ENCODE data around the gene BCL10.

BCL10 gene

DNA sequence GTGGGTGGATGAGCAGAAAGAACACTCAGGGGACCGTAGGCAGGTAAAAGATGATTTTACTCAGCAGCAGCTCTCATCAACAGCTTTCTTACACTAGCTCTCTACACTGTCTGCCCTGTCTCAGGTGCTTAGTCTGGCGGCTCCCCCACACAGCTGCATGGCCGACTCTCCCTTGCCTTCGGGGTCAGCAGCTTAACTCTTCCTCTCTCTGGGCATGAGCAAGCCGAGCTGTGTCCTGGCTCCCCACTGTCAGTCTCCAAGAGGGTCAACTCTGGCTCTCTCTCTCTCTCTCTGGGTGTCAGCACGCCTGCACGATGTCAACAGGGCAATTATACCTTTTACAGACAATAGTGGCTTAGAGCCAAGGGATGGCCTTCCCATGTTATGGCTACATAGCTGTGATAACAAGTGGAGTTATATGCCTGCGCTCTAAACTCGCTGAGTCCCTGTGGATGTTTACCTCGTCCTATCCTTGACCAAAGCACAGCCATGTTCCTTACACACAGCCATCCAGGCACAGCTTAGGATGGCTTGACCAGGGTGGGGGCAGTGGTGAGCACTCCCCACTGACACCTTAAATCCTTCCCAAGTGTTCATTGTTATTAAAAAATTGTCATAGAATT is 3.1 kb upstream of the BCL10 start:
- Histone ChIP-seq H3K36me3 (ENCODE audit: control insufficient read depth, insufficient read depth, low read length) (no peaks in the 10 kb centered on the region), H3K4me3 (replicated peaks; ENCODE audit: low read depth, low read length) (no peak overlapping the region), H3K27me3 (replicated peaks; ENCODE audit: control insufficient read depth, insufficient read depth, low read length) (no peaks in the 10 kb centered on the region)
- TF ChIP-seq, protein P1, sequence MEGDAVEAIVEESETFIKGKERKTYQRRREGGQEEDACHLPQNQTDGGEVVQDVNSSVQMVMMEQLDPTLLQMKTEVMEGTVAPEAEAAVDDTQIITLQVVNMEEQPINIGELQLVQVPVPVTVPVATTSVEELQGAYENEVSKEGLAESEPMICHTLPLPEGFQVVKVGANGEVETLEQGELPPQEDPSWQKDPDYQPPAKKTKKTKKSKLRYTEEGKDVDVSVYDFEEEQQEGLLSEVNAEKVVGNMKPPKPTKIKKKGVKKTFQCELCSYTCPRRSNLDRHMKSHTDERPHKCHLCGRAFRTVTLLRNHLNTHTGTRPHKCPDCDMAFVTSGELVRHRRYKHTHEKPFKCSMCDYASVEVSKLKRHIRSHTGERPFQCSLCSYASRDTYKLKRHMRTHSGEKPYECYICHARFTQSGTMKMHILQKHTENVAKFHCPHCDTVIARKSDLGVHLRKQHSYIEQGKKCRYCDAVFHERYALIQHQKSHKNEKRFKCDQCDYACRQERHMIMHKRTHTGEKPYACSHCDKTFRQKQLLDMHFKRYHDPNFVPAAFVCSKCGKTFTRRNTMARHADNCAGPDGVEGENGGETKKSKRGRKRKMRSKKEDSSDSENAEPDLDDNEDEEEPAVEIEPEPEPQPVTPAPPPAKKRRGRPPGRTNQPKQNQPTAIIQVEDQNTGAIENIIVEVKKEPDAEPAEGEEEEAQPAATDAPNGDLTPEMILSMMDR (IDR thresholded peaks at IDR 0.05; ENCODE audit: insufficient read depth, low read length, poor library complexity, severe bottlenecking), result no peak
- no peak for DNase-seq (ENCODE audit: extremely low read depth, insufficient read length)

DNA sequence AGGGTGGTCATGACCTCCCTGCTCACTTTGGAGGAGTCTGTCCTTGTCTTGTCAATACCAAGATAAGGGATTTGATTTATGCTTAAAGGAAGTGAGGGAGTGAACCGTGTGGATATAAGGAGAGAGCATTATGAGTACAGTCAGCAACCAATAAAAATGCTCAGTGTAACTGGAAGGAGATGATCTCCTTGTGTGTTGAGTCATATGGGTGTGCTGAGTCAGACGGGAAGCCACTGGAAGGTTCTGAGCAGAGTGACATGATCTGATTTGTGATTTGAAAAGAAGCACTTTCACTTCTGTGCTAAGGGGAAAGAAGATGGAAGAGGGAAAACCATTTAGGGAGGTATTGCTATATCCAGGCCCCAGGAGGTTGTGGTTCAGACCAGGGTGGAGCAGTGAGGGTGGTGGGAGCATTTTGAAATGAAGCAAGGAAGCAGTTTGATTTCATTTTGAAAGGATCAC is 2.5 kb upstream of the BCL10 start:
- TF ChIP-seq, protein P1 (IDR thresholded peaks at IDR 0.05; ENCODE audit: insufficient read depth, low read length, poor library complexity, severe bottlenecking), result no peak
- H3K27me3 ChIP-seq (replicated peaks; ENCODE audit: control insufficient read depth, insufficient read depth, low read length), result no peaks in the 10 kb centered on the region
- DNase-seq (ENCODE audit: extremely low read depth, insufficient read length), result peak; percentile 43
- no peak overlapping the region for H3K4me3 ChIP-seq (replicated peaks; ENCODE audit: low read depth, low read length)
- no peaks in the 10 kb centered on the region for H3K36me3 ChIP-seq (ENCODE audit: control insufficient read depth, insufficient read depth, low read length)

DNA sequence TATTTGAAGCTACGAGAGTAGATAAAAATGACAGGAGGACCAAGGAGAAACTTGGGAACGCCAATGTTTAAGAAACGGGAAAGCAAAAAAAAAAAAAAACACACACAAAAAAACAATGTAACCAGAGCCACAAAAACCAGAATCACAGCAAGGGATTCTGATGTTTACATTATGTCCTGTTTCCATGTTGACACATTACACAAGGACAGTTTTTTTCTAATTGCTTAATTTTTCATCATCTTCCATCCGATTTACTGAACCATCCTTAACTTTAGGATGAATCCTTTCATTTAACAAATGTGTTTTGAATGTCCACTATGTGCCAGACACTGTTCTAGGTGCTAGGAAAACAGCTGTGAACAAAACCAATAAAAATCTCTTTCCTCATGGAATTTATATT is 1.4 kb upstream of the BCL10 start:
- TF ChIP-seq, protein P1 (IDR thresholded peaks at IDR 0.05; ENCODE audit: insufficient read depth, low read length, poor library complexity, severe bottlenecking), result no peak
- Histone ChIP-seq H3K27me3 (replicated peaks; ENCODE audit: control insufficient read depth, insufficient read depth, low read length) (no peaks in the 10 kb centered on the region), H3K36me3 (ENCODE audit: control insufficient read depth, insufficient read depth, low read length) (no peaks in the 10 kb centered on the region; the same call in 1 of the 2 replicates), H3K4me3 (replicated peaks; ENCODE audit: low read depth, low read length) (no peak overlapping the region)
- no peak for DNase-seq (ENCODE audit: extremely low read depth, insufficient read length)

DNA sequence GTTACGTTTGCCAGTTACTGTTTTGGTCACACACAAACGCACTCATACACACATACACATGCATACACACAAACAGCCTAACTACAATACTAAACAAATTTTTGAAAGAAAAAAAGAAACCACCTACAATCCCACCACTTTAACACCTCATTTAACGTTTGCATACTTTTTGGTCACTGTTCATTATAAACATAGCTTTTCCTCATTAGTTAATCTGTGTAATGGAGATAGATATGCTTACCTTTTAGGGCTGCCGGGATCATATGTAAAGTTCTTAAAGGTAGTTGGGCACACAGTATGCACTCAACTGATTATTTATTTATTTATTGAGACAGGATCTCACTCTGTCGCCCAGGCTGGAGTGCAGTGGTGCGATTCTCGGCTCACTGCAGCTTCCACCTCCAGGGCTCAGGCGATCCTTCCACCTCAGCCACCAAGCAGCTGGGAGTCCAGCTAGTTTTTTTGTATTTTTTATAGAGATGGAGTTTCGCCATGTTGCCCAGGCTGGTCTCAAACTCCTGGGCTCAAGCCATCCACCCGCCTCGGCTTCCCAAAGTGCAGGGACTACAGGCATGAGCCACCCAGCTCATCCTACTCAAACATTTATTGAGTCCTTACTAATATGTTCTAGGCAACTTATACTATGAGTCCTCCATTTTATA is 677 bp upstream of the BCL10 start:
- no peak for DNase-seq (ENCODE audit: extremely low read depth, insufficient read length)
- H3K27me3 ChIP-seq (replicated peaks; ENCODE audit: control insufficient read depth, insufficient read depth, low read length), result no peaks in the 10 kb centered on the region
- H3K4me3 ChIP-seq (replicated peaks; ENCODE audit: low read depth, low read length), result peak overlapping the region; percentile 99
- TF ChIP-seq, protein P1 (IDR thresholded peaks at IDR 0.05; ENCODE audit: insufficient read depth, low read length, poor library complexity, severe bottlenecking), result no peak
- no peaks in the 10 kb centered on the region; the same call in 1 of the 2 replicates for H3K36me3 ChIP-seq (ENCODE audit: control insufficient read depth, insufficient read depth, low read length)

DNA sequence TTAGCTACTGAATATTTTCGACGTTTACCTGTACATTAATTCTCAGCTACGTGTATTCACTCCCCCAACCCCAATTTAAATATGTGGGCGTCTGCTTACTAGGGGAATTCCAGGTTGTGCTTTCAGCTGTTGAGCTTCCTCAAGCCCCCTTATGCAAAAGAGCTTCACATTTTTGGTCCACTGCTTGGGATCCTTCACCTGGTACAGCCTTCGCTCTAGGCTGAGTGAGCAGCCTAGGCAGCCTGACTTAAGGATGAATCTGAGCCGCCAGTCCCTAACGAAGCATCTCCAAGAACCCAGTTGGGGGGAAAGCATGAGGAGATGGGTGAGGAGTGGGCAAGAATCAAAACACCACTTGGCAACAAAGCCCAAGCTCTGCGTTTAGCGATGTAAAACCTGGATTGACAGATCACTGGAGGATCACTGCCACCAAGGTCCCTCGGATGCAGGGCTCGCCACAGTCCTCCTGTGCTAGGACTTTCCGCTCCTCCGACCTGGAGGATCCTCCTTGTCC is 674 bp downstream of the BCL10 start:
- TF ChIP-seq, protein P1 (IDR thresholded peaks at IDR 0.05; ENCODE audit: insufficient read depth, low read length, poor library complexity, severe bottlenecking), result no peak
- Histone ChIP-seq H3K36me3 (ENCODE audit: control insufficient read depth, insufficient read depth, low read length) (no peaks in the 10 kb centered on the region; the same call in 1 of the 2 replicates), H3K27me3 (replicated peaks; ENCODE audit: control insufficient read depth, insufficient read depth, low read length) (no peaks in the 10 kb centered on the region), H3K4me3 (replicated peaks; ENCODE audit: low read depth, low read length) (peak overlapping the region; percentile 99)
- no peak for DNase-seq (ENCODE audit: extremely low read depth, insufficient read length)
